Subcutaneous adipose tissue (tissue), 4 donors: ENCODE measurements around the gene ITPKB. TPM values are rescaled to one million over a fixed set of nuclear protein-coding genes. Genes with fewer than 3 reads are reported as not detected.

Experiments used
- total RNA-seq, 4 donors: library from RNA; depleted of rRNA; stranded (reverse); fragments of >200 nt; gene quantifications; one replicate each; pipeline ENCODE4 v1.1.0, GENCODE V29; 2016
- TF ChIP-seq, protein P1 (sequence below): fragments of 450-650 bp; IDR thresholded peaks from one replicate; pipeline ENCODE4 v1.5.1; 2016; ENCODE audit warnings: low read depth, mild to moderate bottlenecking, control low read depth, antibody characterized with exemption, moderate library complexity

Gene ITPKB
- total RNA-seq, 4 donors from 2014 or later, result 16.6 to 72.5 (median 28.1) TPM

DNA sequence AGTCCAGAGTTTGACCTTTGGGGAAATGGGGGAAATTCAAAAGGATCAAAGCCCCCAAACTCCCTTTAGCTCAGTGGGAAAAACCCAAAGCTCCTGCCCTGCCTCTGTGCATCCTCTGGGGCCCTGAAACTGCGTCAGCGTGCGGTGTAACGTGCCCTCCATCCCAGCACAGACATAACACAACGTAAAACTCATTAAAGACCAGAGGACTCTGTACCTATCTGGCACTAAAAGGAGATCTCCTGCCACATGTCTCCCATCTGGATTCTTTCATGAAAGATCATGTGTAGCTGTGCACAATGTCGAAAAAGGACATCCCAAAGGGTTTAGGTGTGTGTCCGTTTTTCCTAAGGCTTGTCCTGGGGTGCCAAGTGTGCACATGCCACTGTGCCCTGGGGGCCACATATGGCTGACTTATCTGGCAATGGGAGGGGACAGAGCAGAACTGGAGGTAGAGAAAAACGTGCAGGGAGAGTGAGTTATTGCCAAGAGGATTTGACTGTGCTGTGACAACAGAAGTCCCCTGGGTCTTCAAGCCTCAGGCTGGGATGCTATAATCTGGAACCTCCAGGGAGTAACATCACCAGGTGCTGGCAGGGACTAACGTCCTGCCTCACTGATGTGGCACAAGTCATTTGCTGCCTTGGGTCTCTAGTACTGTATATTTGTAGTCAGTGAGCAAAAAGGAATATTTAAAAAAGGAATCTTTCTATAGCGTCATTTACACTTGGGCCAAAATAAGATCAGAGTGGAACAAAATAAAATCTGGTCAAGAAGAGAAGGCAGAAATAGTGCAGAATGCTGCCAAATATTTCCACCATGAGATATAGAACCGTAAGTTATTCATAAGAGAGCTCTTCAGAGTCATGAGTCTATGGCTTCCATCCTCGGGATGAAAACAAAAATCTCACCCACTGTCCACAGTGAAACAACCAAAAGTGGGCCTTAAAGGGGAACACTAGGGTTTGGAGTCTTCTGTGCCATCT lies 52.3 kb downstream of the ITPKB start:
- TF ChIP-seq, protein P1, sequence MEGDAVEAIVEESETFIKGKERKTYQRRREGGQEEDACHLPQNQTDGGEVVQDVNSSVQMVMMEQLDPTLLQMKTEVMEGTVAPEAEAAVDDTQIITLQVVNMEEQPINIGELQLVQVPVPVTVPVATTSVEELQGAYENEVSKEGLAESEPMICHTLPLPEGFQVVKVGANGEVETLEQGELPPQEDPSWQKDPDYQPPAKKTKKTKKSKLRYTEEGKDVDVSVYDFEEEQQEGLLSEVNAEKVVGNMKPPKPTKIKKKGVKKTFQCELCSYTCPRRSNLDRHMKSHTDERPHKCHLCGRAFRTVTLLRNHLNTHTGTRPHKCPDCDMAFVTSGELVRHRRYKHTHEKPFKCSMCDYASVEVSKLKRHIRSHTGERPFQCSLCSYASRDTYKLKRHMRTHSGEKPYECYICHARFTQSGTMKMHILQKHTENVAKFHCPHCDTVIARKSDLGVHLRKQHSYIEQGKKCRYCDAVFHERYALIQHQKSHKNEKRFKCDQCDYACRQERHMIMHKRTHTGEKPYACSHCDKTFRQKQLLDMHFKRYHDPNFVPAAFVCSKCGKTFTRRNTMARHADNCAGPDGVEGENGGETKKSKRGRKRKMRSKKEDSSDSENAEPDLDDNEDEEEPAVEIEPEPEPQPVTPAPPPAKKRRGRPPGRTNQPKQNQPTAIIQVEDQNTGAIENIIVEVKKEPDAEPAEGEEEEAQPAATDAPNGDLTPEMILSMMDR, result no peak

DNA sequence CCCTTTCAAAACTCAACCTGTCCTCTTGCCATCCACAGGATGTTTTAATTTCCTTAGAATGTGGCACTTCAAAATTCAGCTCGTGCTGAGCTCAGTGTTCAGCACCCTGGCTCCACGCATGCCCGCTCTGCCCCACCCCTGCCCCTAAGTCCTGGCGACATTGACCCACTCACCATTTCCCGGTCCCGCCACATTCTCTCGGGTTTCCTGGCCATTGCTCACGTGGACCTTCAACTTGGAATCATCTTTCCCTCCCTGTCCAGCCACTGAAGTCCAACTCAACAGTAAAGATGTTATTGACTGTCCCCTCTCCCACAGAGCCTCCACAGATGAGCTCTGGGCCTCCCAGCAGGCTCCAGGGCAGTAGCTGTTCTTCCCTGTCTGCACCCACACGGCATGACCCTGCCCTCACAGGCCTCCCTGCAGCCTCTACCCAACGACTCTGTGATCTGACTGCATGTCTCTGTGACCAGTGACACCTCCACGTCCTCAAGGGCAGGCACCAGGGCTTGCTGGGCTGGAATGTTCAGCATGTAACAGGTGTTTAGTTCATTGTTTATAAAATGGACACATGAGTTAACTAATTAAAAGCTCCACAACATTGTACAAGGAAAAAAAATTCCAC lies 53.8 kb downstream of the ITPKB start:
- TF ChIP-seq, protein P1, result no peak

- TF ChIP-seq, protein P1, result no peak
Observed at GRCh38 chr1:226684026-226684425, 55.1 kb downstream of the ITPKB start.

DNA sequence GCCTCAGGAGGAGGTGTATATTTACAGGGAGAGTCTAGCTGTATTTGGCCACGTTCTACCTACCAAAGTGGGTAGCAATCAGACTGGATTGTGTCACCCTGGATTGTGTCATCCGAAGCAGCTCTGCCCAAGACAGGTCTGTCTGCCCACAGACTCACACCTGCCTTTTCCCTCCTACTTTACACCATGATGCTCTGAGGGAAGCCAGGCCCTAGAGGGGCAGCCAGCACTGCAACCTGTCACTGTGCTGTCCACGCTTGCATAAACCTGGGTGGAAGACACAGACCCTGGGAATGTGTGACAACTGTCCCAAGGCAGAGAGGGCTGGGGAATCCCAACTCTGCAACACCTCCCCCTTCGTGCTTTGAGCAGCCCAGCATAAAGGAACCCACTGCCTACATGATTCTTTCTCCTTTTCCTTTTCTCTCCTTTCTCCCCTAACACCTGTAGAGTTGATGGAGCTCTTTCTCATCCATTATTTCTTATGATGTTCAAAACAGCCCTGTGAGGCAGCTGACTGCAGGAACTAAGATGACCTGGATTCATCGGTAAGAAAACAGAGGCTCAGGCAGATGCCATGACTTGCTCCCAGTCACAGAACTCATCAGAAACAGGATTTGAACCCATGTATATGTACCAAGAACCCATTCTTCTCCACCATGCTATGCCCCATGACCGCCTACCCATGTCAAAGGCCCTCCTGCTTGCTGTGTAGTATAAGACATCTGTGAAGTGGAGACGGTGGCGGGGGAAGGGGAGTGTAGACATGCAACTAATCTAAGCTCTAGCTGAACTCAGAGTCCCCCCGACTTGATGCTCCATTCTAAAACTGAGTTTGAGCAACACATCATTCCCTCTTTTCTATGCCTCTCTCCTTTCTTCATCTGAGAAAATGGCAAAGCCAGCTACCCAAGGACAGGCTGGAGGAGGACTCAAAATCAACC lies 55.9 kb downstream of the ITPKB start:
- TF ChIP-seq, protein P1, result no peak

GRCh38 chr1:226681652-226682493 lies 57.2 kb downstream of the ITPKB start:
- TF ChIP-seq, protein P1, result no peak

GRCh38 chr1:226680653-226681052 lies 58.4 kb downstream of the ITPKB start:
- TF ChIP-seq, protein P1, result no peak
